Progenitor cell of endocrine pancreas (in vitro differentiated cells): ENCODE data around the gene NOTCH1. TPM values are rescaled to one million over a fixed set of nuclear protein-coding genes. Genes with fewer than 3 reads are reported as not detected.
"Not testable (repeated sequence)": the region's sequence is repeated elsewhere in the genome, so short reads cannot be mapped to it uniquely, and the experiment has no call there.

Experiments used
- DNase-seq: peaks from one replicate; pipeline ENCODE4 v3.0.0; 2021; ENCODE audit warnings: low spot score; ENCODE audit not compliant: unreplicated experiment
- H3K27ac Mint-ChIP-seq: 2 replicates; pipeline ENCODE4 v1.8.0; 2021; ENCODE audit warnings: mild to moderate bottlenecking, moderate library complexity, mixed read lengths
- H3K27me3 Mint-ChIP-seq: 2 replicates; pipeline ENCODE4 v1.8.0; 2021; ENCODE audit warnings: mixed read lengths
- H3K36me3 Mint-ChIP-seq: 2 replicates; pipeline ENCODE4 v1.8.0; 2022; ENCODE audit warnings: mixed read lengths; ENCODE audit not compliant: insufficient read depth
- H3K4me1 Mint-ChIP-seq: 2 replicates; pipeline ENCODE4 v1.8.0; 2021; ENCODE audit warnings: low read depth, mixed read lengths
- H3K4me3 Mint-ChIP-seq: 2 replicates; pipeline ENCODE4 v1.8.0; 2021; ENCODE audit warnings: low read depth, mild to moderate bottlenecking, moderate library complexity, mixed read lengths
- H3K9me3 Mint-ChIP-seq: 2 replicates; pipeline ENCODE4 v1.8.0; 2021; ENCODE audit warnings: low read depth, mixed read lengths
- CTCF ChIP-seq: fragments of 200-600 bp; sonication (generic); IDR thresholded peaks from one replicate; pipeline ENCODE4 v1.5.0; 2021; ENCODE audit warnings: antibody characterized with exemption, mild to moderate bottlenecking; ENCODE audit not compliant: unreplicated experiment
- total RNA-seq: library from RNA; stranded (reverse); gene quantifications from 2 replicates; pipeline ENCODE4 v1.2.1, GENCODE V29; 2021

Gene NOTCH1
- total RNA-seq, 1 donor from 2014 or later: 130 TPM

GRCh38 chr9:136581614-136582447 is 36.0 kb upstream of the NOTCH1 start:
- no peak overlapping the region for H3K4me3 Mint-ChIP-seq
- no peak for TF ChIP-seq CTCF

DNA sequence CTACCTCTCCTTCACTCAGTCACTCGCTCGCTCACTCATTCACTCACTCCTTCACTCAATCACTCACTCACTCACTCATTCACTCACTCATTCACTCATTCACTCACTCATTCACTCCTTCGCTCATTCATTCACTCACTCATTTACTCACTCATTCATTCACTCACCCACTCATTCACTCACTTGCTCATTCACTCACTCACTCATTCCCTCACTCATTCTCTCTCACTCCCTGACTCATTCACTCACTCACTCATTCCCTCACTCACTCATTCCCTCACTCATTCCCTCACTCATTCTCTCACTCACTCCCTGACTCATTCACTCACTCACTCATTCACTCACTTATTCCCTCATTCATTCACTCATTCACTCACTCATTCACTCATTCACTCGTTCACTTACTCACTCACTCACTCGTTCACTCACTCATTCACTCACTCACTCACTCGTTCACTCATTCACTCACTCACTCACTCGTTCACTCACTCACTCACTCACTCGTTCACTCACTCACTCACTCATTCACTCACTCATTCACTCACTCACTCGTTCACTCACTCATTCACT is 33.9 kb upstream of the NOTCH1 start:
- DNase-seq, H3K27ac Mint-ChIP-seq: not testable (repeated sequence)

More at GRCh38 chr9:136581614-136582447, 36.0 kb upstream of the NOTCH1 start:
- Mint-ChIP-seq H3K4me1 (peaks cover 10% of the 10 kb centered on the region), H3K27ac (no peak overlapping the region), H3K9me3 (no peaks in the 10 kb centered on the region), H3K27me3 (peaks cover 7% of the 10 kb centered on the region), H3K36me3 (no peaks in the 10 kb centered on the region)
- no peak for DNase-seq

DNA sequence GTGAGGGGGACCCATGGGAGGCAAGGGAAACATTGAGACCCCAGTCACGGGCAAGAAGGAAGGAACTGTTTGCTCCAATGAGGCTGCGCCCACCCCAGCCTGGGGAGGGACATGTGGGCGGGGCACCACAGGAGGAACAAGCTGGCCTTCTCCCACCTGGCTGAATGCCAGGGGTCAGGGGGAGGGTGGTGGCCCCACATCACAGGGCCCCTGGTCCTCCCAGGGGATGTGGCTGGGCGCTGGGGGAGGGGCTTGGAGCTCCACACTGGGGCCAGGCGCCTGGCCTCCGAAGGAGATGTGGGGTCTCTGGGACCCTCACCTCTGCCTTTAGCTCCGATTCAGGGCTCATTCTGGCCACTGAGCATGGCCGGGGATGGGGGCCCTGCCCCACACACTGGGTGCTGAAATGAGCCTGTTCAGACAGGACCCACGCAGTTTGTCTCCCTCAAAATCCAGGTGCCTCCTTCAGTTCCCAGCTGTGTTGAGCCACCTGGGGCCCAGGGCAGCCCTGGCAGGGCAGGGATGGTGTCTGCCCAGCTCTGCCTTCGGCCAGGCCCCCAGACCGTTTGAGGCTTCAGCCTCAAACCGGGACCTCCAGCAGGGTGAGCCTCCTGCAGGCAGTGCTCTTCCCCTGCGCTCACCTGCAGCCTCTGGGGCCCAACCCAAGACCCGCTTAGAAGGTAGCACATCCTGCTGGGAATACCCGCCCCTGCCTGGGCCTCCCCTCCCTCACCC is 33.2 kb upstream of the NOTCH1 start:
- no peak overlapping the region for H3K4me3 Mint-ChIP-seq
- peaks cover 3% of the 10 kb centered on the region for H3K4me1 Mint-ChIP-seq
- no peaks in the 10 kb centered on the region for H3K9me3 Mint-ChIP-seq
- no peak for TF ChIP-seq CTCF
- DNase-seq: no peak
- H3K27ac Mint-ChIP-seq: peak overlapping the region; percentile 33
- H3K36me3 Mint-ChIP-seq: no peaks in the 10 kb centered on the region
- H3K27me3 Mint-ChIP-seq: peaks cover 6% of the 10 kb centered on the region

More for the DNA sequence above, 33.9 kb upstream of the NOTCH1 start:
- H3K9me3 Mint-ChIP-seq, H3K27me3 Mint-ChIP-seq, H3K36me3 Mint-ChIP-seq, H3K4me3 Mint-ChIP-seq, H3K4me1 Mint-ChIP-seq: not testable (repeated sequence)

DNA sequence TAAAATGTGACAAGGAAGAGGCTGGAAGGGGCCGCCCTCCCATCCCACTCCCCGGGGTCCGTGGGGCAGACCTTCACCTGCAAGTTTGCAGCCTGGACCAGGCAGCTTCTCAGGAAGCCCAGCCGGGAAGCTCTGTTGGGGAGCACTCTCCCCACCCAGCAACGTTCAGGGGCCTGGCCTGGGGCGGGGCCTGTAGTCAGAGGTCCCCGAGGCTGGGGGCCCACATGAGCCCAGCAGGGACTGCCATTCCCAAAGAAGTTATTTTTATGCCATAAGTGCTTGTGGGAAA is 32.7 kb upstream of the NOTCH1 start:
- H3K27ac Mint-ChIP-seq: peak overlapping the region; percentile 33
- H3K4me1 Mint-ChIP-seq: peaks cover 5% of the 10 kb centered on the region
- H3K4me3 Mint-ChIP-seq: no peak overlapping the region
- no peaks in the 10 kb centered on the region for H3K9me3 Mint-ChIP-seq
- no peak for TF ChIP-seq CTCF
- peaks cover 6% of the 10 kb centered on the region for H3K27me3 Mint-ChIP-seq
- no peak for DNase-seq
- H3K36me3 Mint-ChIP-seq: no peaks in the 10 kb centered on the region

DNA sequence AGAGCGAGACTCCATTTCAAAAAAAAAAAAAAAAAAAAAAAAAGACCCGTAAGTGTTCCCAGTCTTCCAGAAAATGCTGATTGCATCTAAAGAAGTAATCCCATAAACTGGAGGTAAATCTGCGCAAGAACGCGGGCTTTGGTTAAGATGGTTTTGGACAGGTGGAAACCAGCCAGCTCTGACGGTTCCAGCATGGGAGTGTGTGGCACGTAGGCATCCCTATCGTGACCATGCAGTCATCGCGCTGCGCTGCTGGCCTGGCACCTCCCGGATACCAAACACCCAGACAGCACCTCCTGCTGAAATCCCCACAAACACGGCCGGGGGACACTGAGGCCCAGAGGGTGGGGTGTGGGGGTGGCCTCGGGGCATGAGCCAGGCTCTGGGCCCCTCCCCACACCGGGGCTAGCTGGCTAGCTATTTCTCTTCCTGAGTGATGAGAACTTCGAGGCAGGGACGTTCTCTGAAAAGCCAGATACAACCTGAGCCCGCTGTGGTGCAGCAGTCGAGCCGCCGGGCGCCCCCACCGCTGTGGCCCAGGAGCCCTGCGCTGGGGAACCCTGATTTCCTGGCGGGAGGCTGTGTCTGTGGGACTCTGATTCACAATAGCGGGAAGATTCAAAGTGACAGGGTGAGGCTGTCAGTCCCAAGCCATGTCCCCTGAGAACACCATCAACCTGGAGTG is 32.2 kb upstream of the NOTCH1 start:
- no peak for DNase-seq
- H3K4me3 Mint-ChIP-seq: no peak overlapping the region
- H3K36me3 Mint-ChIP-seq: no peaks in the 10 kb centered on the region
- peaks cover 6% of the 10 kb centered on the region for H3K27me3 Mint-ChIP-seq
- peaks cover 6% of the 10 kb centered on the region for H3K4me1 Mint-ChIP-seq
- no peaks in the 10 kb centered on the region for H3K9me3 Mint-ChIP-seq
- H3K27ac Mint-ChIP-seq: no peak overlapping the region
- no peak for TF ChIP-seq CTCF
